ENCODE data around the gene RND3.

RND3 gene

GRCh38 chr2:150487537-150488429, at the start of gene RND3:
Gene RND3 (minus strand): TSS chr2:150487667. CDS start chr2:150487417, 250 bp downstream.
- peak; percentile 44 to 73 for DNase-seq

- no peak for DNase-seq
These were observed 47.7 kb upstream of the RND3 start for GRCh38 chr2:150535176-150535575.

- no peak for DNase-seq
These were observed 45.4 kb upstream of the RND3 start for GRCh38 chr2:150532879-150533278.

- DNase-seq, result no peak
These were observed 44.6 kb upstream of the RND3 start for GRCh38 chr2:150532020-150532419.

GRCh38 chr2:150531591-150531990, 44.1 kb upstream of the RND3 start:
- no peak for DNase-seq

- DNase-seq, result no peak
These were observed 42.7 kb upstream of the RND3 start for GRCh38 chr2:150530168-150530567.

- no peak for DNase-seq
These were observed 41.7 kb upstream of the RND3 start for GRCh38 chr2:150528861-150529801.

- DNase-seq, result no peak
These were observed 39.4 kb upstream of the RND3 start for GRCh38 chr2:150526827-150527226.

- no peak for DNase-seq
These were observed 38.5 kb upstream of the RND3 start for GRCh38 chr2:150526006-150526405.

- DNase-seq, result no peak
These were observed 34.8 kb upstream of the RND3 start for GRCh38 chr2:150522269-150522668.

- DNase-seq, result no peak
These were observed 33.6 kb upstream of the RND3 start for GRCh38 chr2:150520887-150521664.

- DNase-seq, result no peak
These were observed 32.6 kb upstream of the RND3 start for GRCh38 chr2:150520033-150520432.

- no peak for DNase-seq
These were observed 30.6 kb upstream of the RND3 start for GRCh38 chr2:150517951-150518680.

GRCh38 chr2:150513647-150514046, 26.2 kb upstream of the RND3 start:
- no peak for DNase-seq

- no peak for DNase-seq
These were observed 21.1 kb upstream of the RND3 start for GRCh38 chr2:150508497-150509137.

- DNase-seq, result no peak
These were observed 19.6 kb upstream of the RND3 start for GRCh38 chr2:150507071-150507470.

- DNase-seq, result no peak
These were observed 17.7 kb upstream of the RND3 start for GRCh38 chr2:150505178-150505577.

GRCh38 chr2:150495993-150496627, 8.6 kb upstream of the RND3 start:
- DNase-seq, result no peak

GRCh38 chr2:150495001-150495400, 7.5 kb upstream of the RND3 start:
- DNase-seq, result no peak

- DNase-seq, result no peak
These were observed 6.9 kb upstream of the RND3 start for GRCh38 chr2:150494234-150494945.

Data from stimulated activated CD4-positive, alpha-beta T cell treated with anti-CD3 and anti-CD28 coated beads, Interleukin-2, amount 100 ng/mL, for 24 hours (primary cell).